GM12878 (cell line): ENCODE data around the gene PRM1. TPM values are rescaled to one million over a fixed set of nuclear protein-coding genes. Genes with fewer than 3 reads are reported as not detected.

Experiments used
- ATAC-seq: fragments of 200-7000 bp; cut with Tn5 transposase; 3 replicates; pipeline ENCODE4 v1.9.1; 2020; ENCODE audit warnings: mild to moderate bottlenecking, moderate library complexity
- BruUV-seq: library from RNA; stranded (reverse); fragments of 400-500 nt; replicated peaks from 2 replicates; lab custom pipeline; 2021; lab: Mats Ljungman, UMichigan
- CTCF ChIA-PET: fragments of 300-600 bp; sonication (Branson Sonifier 250); formaldehyde crosslinking; extraction: SDS; loops from one replicate; lab custom pipeline; 2021; ENCODE audit warnings: inconsistent platforms; lab: Yijun Ruan, JAX
- POLR2A ChIA-PET: fragments of 350-600 bp; formaldehyde crosslinking; extraction: SDS; loops from one replicate; lab custom pipeline; 2021; ENCODE audit warnings: inconsistent platforms; lab: Charles Lee
- RAD21 ChIA-PET: fragments of 300-600 bp; sonication (Branson Sonifier 250); formaldehyde crosslinking; loops from one replicate; lab custom pipeline; 2023; ENCODE audit warnings: antibody characterized with exemption; ENCODE audit not compliant: unreplicated experiment; lab: Charles Lee
- SMC1A ChIA-PET: fragments of 300-600 bp; sonication (Branson Sonifier 250); formaldehyde crosslinking; loops from one replicate; lab custom pipeline; 2023; ENCODE audit not compliant: unreplicated experiment, uncharacterized antibody; lab: Charles Lee
- DNase-seq: peaks from one replicate; pipeline ENCODE4 v3.0.0-alpha.2; 2011; ENCODE audit warnings: low read depth, low spot score
- FAIRE-seq: peaks from 3 replicates; lab custom pipeline; 2011; peaks lifted over from hg19 to GRCh38; lab: Jason Lieb, UNC
- H2AFZ ChIP-seq: 2 replicates; pipeline ENCODE4 v1.6.0; 2011; ENCODE audit warnings: low read depth, low read length, control low read depth; ENCODE audit not compliant: control insufficient read depth
- H3K27ac ChIP-seq: 2 replicates; pipeline ENCODE4 v1.5.1; 2011; ENCODE audit warnings: control low read depth; ENCODE audit not compliant: control insufficient read depth, insufficient read depth
- H3K27me3 ChIP-seq, 2 experiments: replicated peaks in 1 of 2; 2 replicates each; pipeline versions ENCODE4 v1.6.0 to v1.6.1; 2011; ENCODE audit warnings: low read length in 1 of 2; ENCODE audit not compliant: control insufficient read depth in 2 of 2, insufficient read depth in 2 of 2
- H3K36me3 ChIP-seq, 2 experiments: 2 replicates each; pipeline ENCODE4 v1.5.1; 2011; ENCODE audit warnings: low read length in 1 of 2; ENCODE audit not compliant: control insufficient read depth in 2 of 2, insufficient read depth in 2 of 2
- H3K4me1 ChIP-seq: 2 replicates; pipeline ENCODE4 v1.6.1; 2011; ENCODE audit warnings: mild to moderate bottlenecking, low read length, moderate library complexity, mixed read lengths; ENCODE audit not compliant: control insufficient read depth, insufficient read depth
- H3K4me2 ChIP-seq: 2 replicates; pipeline ENCODE4 v1.6.0; 2011; ENCODE audit warnings: control low read depth; ENCODE audit not compliant: control insufficient read depth, insufficient read depth
- H3K4me3 ChIP-seq: fragments of 200-600 bp; sonication (generic); 2 replicates; pipeline ENCODE4 v1.5.1; 2016
- H3K79me2 ChIP-seq: 2 replicates; pipeline ENCODE4 v1.6.0; 2011; ENCODE audit warnings: low read length; ENCODE audit not compliant: control insufficient read depth, insufficient read depth
- H3K9ac ChIP-seq: 2 replicates; pipeline ENCODE4 v1.8.0; 2011; ENCODE audit warnings: low read length, control low read depth, mixed read lengths; ENCODE audit not compliant: control insufficient read depth, insufficient read depth
- H3K9me3 ChIP-seq: replicated peaks from 3 replicates; pipeline ENCODE4 v1.5.1; 2011; ENCODE audit warnings: mild to moderate bottlenecking, low read length; ENCODE audit not compliant: control insufficient read depth, insufficient read depth
- H4K20me1 ChIP-seq: 2 replicates; pipeline ENCODE4 v1.6.0; 2011; ENCODE audit not compliant: control insufficient read depth, insufficient read depth
- CEBPZ ChIP-seq: fragments of 150-350 bp; IDR thresholded peaks from 2 replicates; pipeline ENCODE4 v1.6.1; 2016; ENCODE audit warnings: low read depth, low read length
- EGR1 ChIP-seq, 2 experiments: IDR thresholded peaks; 1 replicate in 1 of 2; 2 replicates in 1 of 2; pipeline ENCODE4 v1.6.1; 2011 to 2012; ENCODE audit warnings: low read depth in 2 of 2, low read length in 2 of 2, borderline replicate concordance in 1 of 2, mild to moderate bottlenecking in 1 of 2, moderate library complexity in 1 of 2
- ETV6 ChIP-seq, 2 experiments: fragments of 450-650 bp in 1 of 2; IDR thresholded peaks in 1 of 2; conservative IDR thresholded peaks in 1 of 2; 2 replicates each; pipeline ENCODE4 v1.6.1; 2014; ENCODE audit warnings: antibody characterized with exemption in 1 of 2, borderline replicate concordance in 1 of 2, low read depth in 1 of 2, mild to moderate bottlenecking in 1 of 2, moderate library complexity in 1 of 2
- IRF3 ChIP-seq: fragments of 450-650 bp; IDR thresholded peaks from 2 replicates; pipeline ENCODE4 v1.6.1; 2014; ENCODE audit warnings: mild to moderate bottlenecking
- JUND ChIP-seq: IDR thresholded peaks from 2 replicates; pipeline ENCODE4 v1.6.1; 2012; ENCODE audit warnings: low read depth, mild to moderate bottlenecking, low read length, improper control_type of control experiment, moderate library complexity
- MEF2B ChIP-seq: fragments of 450-650 bp; IDR thresholded peaks from 2 replicates; pipeline ENCODE4 v1.6.1; 2018; ENCODE audit warnings: mild to moderate bottlenecking, moderate library complexity; ENCODE audit not compliant: partially characterized antibody, poor library complexity, severe bottlenecking
- NRF1 ChIP-seq: conservative IDR thresholded peaks from 2 replicates; pipeline ENCODE4 v1.6.1; 2011; ENCODE audit warnings: mild to moderate bottlenecking, low read depth, low read length, improper control_type of control experiment
- USF1 ChIP-seq: IDR thresholded peaks from 2 replicates; pipeline ENCODE4 v1.6.1; 2011; ENCODE audit warnings: borderline replicate concordance, low read depth, mild to moderate bottlenecking, moderate library complexity, mixed read lengths, low read length; ENCODE audit not compliant: insufficient read depth; ENCODE audit errors: extremely low read length
- YBX1 ChIP-seq: fragments of 450-650 bp; IDR thresholded peaks from 2 replicates; pipeline ENCODE4 v1.6.1; 2016; ENCODE audit warnings: antibody characterized with exemption
- ZNF24 ChIP-seq: fragments of 450-650 bp; IDR thresholded peaks from 2 replicates; pipeline ENCODE4 v1.6.1; 2017; ENCODE audit warnings: antibody characterized with exemption, mild to moderate bottlenecking
- ZNF274 ChIP-seq: IDR thresholded peaks from one replicate; pipeline ENCODE4 v1.8.0; 2011; ENCODE audit not compliant: insufficient read length, insufficient read depth
- ZSCAN29 ChIP-seq: fragments of 450-650 bp; IDR thresholded peaks from 2 replicates; pipeline ENCODE4 v1.6.1; 2017; ENCODE audit warnings: mild to moderate bottlenecking, moderate library complexity
- WGBS: methylation state at CpG from one replicate; pipeline ENCODE4 v1.1.6; 2016; ENCODE audit warnings: low lambda C conversion rate; ENCODE audit not compliant: insufficient replicate concordance, insufficient coverage; ENCODE audit errors: missing lambda C conversion rate; 5-methylcytosine and 5-hydroxymethylcytosine counted together
- in situ Hi-C: fragments of 300-500 bp; cut with MboI; formaldehyde crosslinking; loops from 9 replicates; pipeline ENCODE4 v1.14.3; 2018; ENCODE audit warnings: mixed read lengths
- intact Hi-C: fragments of 100-400 bp; cut with micrococcal nuclease; formaldehyde crosslinking; loops from one replicate; pipeline ENCODE4 v1.14.2; 2022; ENCODE audit not compliant: unreplicated experiment
- polyA plus RNA-seq, 11 experiments: library from polyadenylated mRNA; depleted of rRNA in 4 of 11; unstranded in 6 of 11; stranded (reverse) in 5 of 11; fragments of >200 nt; fragmentation: Nextera tagmentation in 4 of 11; fragmentation: Illumina TruSeq in 1 of 11; extraction: Ambion mirVana in 4 of 11; extraction: Trizol in 1 of 11; gene quantifications; 1 replicate in 1 of 11; 2 replicates in 10 of 11; pipeline versions ENCODE4 v1.2.1 to v1.2.3, GENCODE V29; 2011 to 2016; ENCODE audit warnings: inconsistent platforms in 2 of 11, missing spikeins in 2 of 11, low read depth in 1 of 11
- total RNA-seq, 4 experiments: library from RNA; depleted of rRNA in 3 of 4; stranded (reverse); fragments of >200 nt in 3 of 4; fragmentation: Illumina TruSeq in 1 of 4; extraction: Trizol in 1 of 4; gene quantifications; 2 replicates each; pipeline versions ENCODE4 v1.2.1 to v1.2.3, GENCODE V29; 2013 to 2021

PRM1 gene
- total and polyA plus RNA-seq, 10 of the 15 experiments (the other 5 are each of a cell fraction or from before 2014, with no cell fraction given): 0.20 TPM; not detected in 9

- no peak for TF ChIP-seq NRF1
- no peak for TF ChIP-seq EGR1 (IDR thresholded peaks at IDR 0.05; ENCODE audit: borderline replicate concordance in 1 of 2, low read depth in 2 of 2, low read length in 2 of 2)
- TF ChIP-seq USF1: peak; percentile 31
- TF ChIP-seq IRF3: no peak
- TF ChIP-seq, all 136 proteins: peak for 32
These were observed 22.3 kb downstream of the PRM1 start (continued) for GRCh38 chr16:11258553-11259492.

GRCh38 chr16:11257131-11257938 is 23.8 kb downstream of the PRM1 start:
- no peaks in the 10 kb centered on the region for H3K9me3 ChIP-seq
- in situ Hi-C loops: no loop called here
- peaks cover 0 to 3% of the 10 kb centered on the region in 2 experiments; a peak in 1 of 4 replicates for H3K36me3 ChIP-seq
- H3K79me2 ChIP-seq: peaks cover 37% of the 10 kb centered on the region
- H3K9ac ChIP-seq: peak overlapping the region; percentile 89
- H2AFZ ChIP-seq: peak overlapping the region; percentile 42
- H4K20me1 ChIP-seq: no peaks in the 10 kb centered on the region
- CTCF ChIA-PET: interaction anchor here (0.7 to 11.0 kb wide), 20 partner anchors 10 to 367 kb away, joined by 3 to 170 read pairs (median 16); no protein-coding TSS in a partner anchor
- peak overlapping the region; percentile 88 for H3K4me3 ChIP-seq
- FAIRE-seq: no peak
- DNase-seq: no peak
- H3K27me3 ChIP-seq: no peaks in the 10 kb centered on the region
- peak; percentile 33 for ATAC-seq
- H3K27ac ChIP-seq: peak overlapping the region; percentile 91
- RAD21 ChIA-PET: interaction anchor here (0.6 to 11.8 kb wide), 24 partner anchors 27 to 308 kb away, joined by 3 to 243 read pairs (median 16); no protein-coding TSS in a partner anchor
- H3K4me1 ChIP-seq: peaks cover 37% of the 10 kb centered on the region
- peak overlapping the region; percentile 90 for H3K4me2 ChIP-seq
- POLR2A ChIA-PET: interaction anchor here (0.7 to 5.8 kb wide), 13 partner anchors 29 to 308 kb away, joined by 3 to 80 read pairs (median 6); no protein-coding TSS in a partner anchor
- BruUV-seq: TSS peak; percentile 64
- SMC1A ChIA-PET: interaction anchor here (1.1 to 8.8 kb wide), 19 partner anchors 14 to 292 kb away, joined by 3 to 108 read pairs (median 6); partner anchors contain the start of gene TNP2
- WGBS: 29% methylated on average over 21 of the region's 21 CpGs
- intact Hi-C loops: loop anchor here (2.0 to 5.0 kb wide), 4 partner anchors 53 to 275 kb away; no protein-coding TSS in a partner anchor
- TF ChIP-seq JUND (no peak), ETV6 (conservative IDR thresholded peaks at IDR 0.05 in 1 of 2, IDR thresholded peaks at IDR 0.05 in 1 of 2; ENCODE audit: borderline replicate concordance in 1 of 2, low read depth in 1 of 2) (no peak), YBX1 (no peak), ZNF274 (no peak), MEF2B (no peak), CEBPZ (no peak), ZSCAN29 (no peak), ZNF24 (0 out of 2 replicates have a peak, but pooled peaks have one; percentile 20)
